Measurements from ENCODE around the gene PDE6C. TPM values are rescaled to one million over a fixed set of nuclear protein-coding genes. Genes with fewer than 3 reads are reported as not detected.
A peak's percentile ranks its signal among the peaks of the same experiment; 100 is the strongest.

The PDE6C gene
- total RNA-seq, 1 experiment from 2014 or later: not detected

- peaks cover 97% of the 10 kb centered on the region for H3K27me3 Mint-ChIP-seq (ENCODE audit: low read depth)
Observed at GRCh38 chr10:93568105-93568390, 44.3 kb upstream of the PDE6C start.

More at GRCh38 chr10:93568105-93568390, 44.3 kb upstream of the PDE6C start:
- no CpG with 5 or more reads among the region's 21 CpGs for WGBS (ENCODE audit: extremely low coverage, insufficient read length, low lambda C conversion rate)
- H4K20me1 ChIP-seq (ENCODE audit: control insufficient read depth, insufficient read depth, insufficient read length): no peaks in the 10 kb centered on the region
- DNase-seq: no peak
- H3K79me1 ChIP-seq (ENCODE audit: insufficient read depth, low read depth, low read length, poor library complexity, severe bottlenecking): no peaks in the 10 kb centered on the region
- no peak overlapping the region for H4K8ac ChIP-seq (replicated peaks; ENCODE audit: insufficient read length, low read depth, low read length)
- no peak overlapping the region for H3K9ac ChIP-seq (ENCODE audit: extremely low read depth, insufficient read length, low read length)
- H4K5ac ChIP-seq (ENCODE audit: insufficient read length, low read depth, low read length): no peak overlapping the region
- H3K14ac ChIP-seq (ENCODE audit: insufficient read depth, low read length): no peak overlapping the region
- no peak overlapping the region for H2AK5ac ChIP-seq (ENCODE audit: insufficient read length, low read length)
- no peak overlapping the region for H3T11ph ChIP-seq (ENCODE audit: low read length)
- no peaks in the 10 kb centered on the region for H3K4me1 ChIP-seq (ENCODE audit: insufficient read depth, low read length)
- TF ChIP-seq CTCF (conservative IDR thresholded peaks at IDR 0.05): no peak
- no peak overlapping the region for H2BK120ac ChIP-seq (ENCODE audit: low read depth, low read length, poor library complexity, severe bottlenecking)
- H3K56ac ChIP-seq (ENCODE audit: insufficient read length, low read depth, low read length): no peak overlapping the region
- no peaks in the 10 kb centered on the region for H3K79me2 ChIP-seq (ENCODE audit: insufficient read depth, low read length)
- peak overlapping the region; percentile 37 for H3K4me2 ChIP-seq (ENCODE audit: insufficient read depth, insufficient read length, low read length)
- no peak overlapping the region for H3K18ac ChIP-seq (ENCODE audit: insufficient read length, low read depth, low read length)
- H3K9me3 ChIP-seq (ENCODE audit: control insufficient read depth, low read depth, low read length): no peaks in the 10 kb centered on the region
- H3K23ac ChIP-seq (ENCODE audit: insufficient read length, low read depth, low read length): no peak overlapping the region
- H2BK20ac ChIP-seq (ENCODE audit: low read depth, low read length, poor library complexity, severe bottlenecking): no peak overlapping the region
- H2AFZ ChIP-seq (ENCODE audit: low read length): no peak overlapping the region
- no peak overlapping the region for H3K4ac ChIP-seq (ENCODE audit: low read depth, low read length)
- peaks cover 55% of the 10 kb centered on the region for H3K27me3 ChIP-seq (ENCODE audit: insufficient read depth, low read length)
- H2BK15ac ChIP-seq (ENCODE audit: low read depth, low read length): no peak overlapping the region
- Mint-ChIP-seq H3K36me3 (ENCODE audit: insufficient read depth in 1 of 3, low read depth in 3 of 3) (no peaks in the 10 kb centered on the region; a peak in 1 of 7 replicates), H3K4me1 (peaks cover 6 to 19% of the 10 kb centered on the region in 2 experiments; a peak in 3 of 4 replicates), H3K27ac (no peak overlapping the region), H3K9me3 (no peaks in the 10 kb centered on the region; a peak in 2 of 5 replicates), H3K4me3 (peak overlapping the region in 1 of 2 experiments; percentile 91; a peak in 3 of 5 replicates)
- H3K23me2 ChIP-seq (ENCODE audit: insufficient read length, low read depth, low read length, poor library complexity, severe bottlenecking): peaks cover 5% of the 10 kb centered on the region
- H2BK12ac ChIP-seq (ENCODE audit: insufficient read length, low read depth, low read length): no peak overlapping the region
- no peak overlapping the region for H3K27ac ChIP-seq (ENCODE audit: insufficient read length, low read depth, low read length)
- no peak overlapping the region for H4K91ac ChIP-seq (ENCODE audit: insufficient read length, low read depth, low read length)
- H2BK5ac ChIP-seq (ENCODE audit: insufficient read length, low read length): no peak overlapping the region

All from H9 (cell line).